Neural crest cell (in vitro differentiated cells): ENCODE data around the gene MYH16. TPM values are rescaled to one million over a fixed set of nuclear protein-coding genes. Genes with fewer than 3 reads are reported as not detected.
"Not testable (repeated sequence)": the region's sequence is repeated elsewhere in the genome, so short reads cannot be mapped to it uniquely, and the experiment has no call there.

Source experiments
- DNase-seq: peaks from one replicate; pipeline ENCODE4 v3.0.0; 2021; ENCODE audit warnings: low read depth, mixed read lengths, low spot score
- H3K27ac Mint-ChIP-seq: one replicate; pipeline ENCODE4 v1.8.0; 2021; ENCODE audit warnings: mild to moderate bottlenecking, mixed read lengths; ENCODE audit not compliant: unreplicated experiment
- H3K27me3 Mint-ChIP-seq: 2 replicates; pipeline ENCODE4 v1.8.0; 2021; ENCODE audit warnings: low read depth, mild to moderate bottlenecking, mixed read lengths
- H3K36me3 Mint-ChIP-seq: 2 replicates; pipeline ENCODE4 v1.8.0; 2021; ENCODE audit warnings: low read depth, mild to moderate bottlenecking, mixed read lengths
- H3K4me1 Mint-ChIP-seq: 2 replicates; pipeline ENCODE4 v1.8.0; 2021; ENCODE audit warnings: mixed read lengths
- H3K4me3 Mint-ChIP-seq: one replicate; pipeline ENCODE4 v1.8.0; 2021; ENCODE audit warnings: mild to moderate bottlenecking, mixed read lengths
- H3K9me3 Mint-ChIP-seq: 2 replicates; pipeline ENCODE4 v1.8.0; 2021; ENCODE audit warnings: mixed read lengths
- CTCF ChIP-seq: fragments of 200-600 bp; sonication (generic); conservative IDR thresholded peaks from 2 replicates; pipeline ENCODE4 v1.5.0; 2021; ENCODE audit warnings: antibody characterized with exemption, mild to moderate bottlenecking
- total RNA-seq: library from RNA; stranded (reverse); gene quantifications from 2 replicates; pipeline ENCODE4 v1.2.1, GENCODE V29; 2021

Gene MYH16
- total RNA-seq, 1 donor from 2014 or later = not detected

DNA sequence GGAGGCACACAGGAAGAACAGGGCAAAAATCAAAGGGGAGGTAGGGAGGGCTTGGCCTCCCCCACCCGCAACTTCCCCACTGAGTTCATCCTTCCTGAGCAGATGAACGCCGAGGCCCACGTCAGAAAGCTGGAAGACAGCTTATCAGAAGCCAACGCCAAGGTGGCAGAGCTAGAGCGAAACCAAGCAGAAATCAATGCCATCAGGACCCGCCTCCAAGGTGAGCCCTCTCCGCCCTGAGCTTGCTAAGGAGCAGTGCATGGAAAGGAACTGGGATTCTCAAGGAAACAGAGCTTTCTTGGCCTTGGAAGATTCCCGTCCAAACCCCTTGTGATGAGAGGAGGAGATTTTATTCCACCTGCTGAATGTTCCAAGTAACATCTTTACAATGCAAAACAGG is 16.5 kb downstream of the MYH16 start:
- no peak for TF ChIP-seq CTCF
- no peaks in the 10 kb centered on the region for H3K4me1 Mint-ChIP-seq
- H3K36me3 Mint-ChIP-seq = no peaks in the 10 kb centered on the region
- H3K4me3 Mint-ChIP-seq = no peak overlapping the region
- no peaks in the 10 kb centered on the region for H3K9me3 Mint-ChIP-seq
- H3K27me3 Mint-ChIP-seq = no peaks in the 10 kb centered on the region
- no peak for DNase-seq
- H3K27ac Mint-ChIP-seq = no peak overlapping the region

- not testable (repeated sequence) for H3K4me1 Mint-ChIP-seq, DNase-seq, H3K27me3 Mint-ChIP-seq, H3K9me3 Mint-ChIP-seq, H3K36me3 Mint-ChIP-seq, H3K27ac Mint-ChIP-seq, H3K4me3 Mint-ChIP-seq
These were observed 17.5 kb downstream of the MYH16 start for GRCh38 chr7:99290148-99290547.

GRCh38 chr7:99290980-99291607 is 18.5 kb downstream of the MYH16 start:
- no peak overlapping the region for H3K4me3 Mint-ChIP-seq
- no peak overlapping the region for H3K27ac Mint-ChIP-seq
- no peaks in the 10 kb centered on the region for H3K4me1 Mint-ChIP-seq
- no peak for TF ChIP-seq CTCF
- H3K9me3 Mint-ChIP-seq = no peaks in the 10 kb centered on the region
- no peaks in the 10 kb centered on the region for H3K36me3 Mint-ChIP-seq
- H3K27me3 Mint-ChIP-seq = no peaks in the 10 kb centered on the region
- no peak for DNase-seq

- Mint-ChIP-seq H3K36me3 (no peaks in the 10 kb centered on the region), H3K4me3 (no peak overlapping the region), H3K4me1 (no peaks in the 10 kb centered on the region), H3K9me3 (no peaks in the 10 kb centered on the region), H3K27me3 (no peaks in the 10 kb centered on the region), H3K27ac (peak overlapping the region; percentile 57)
- TF ChIP-seq CTCF = no peak
- no peak for DNase-seq
These were observed 19.5 kb downstream of the MYH16 start for GRCh38 chr7:99292127-99292526.

DNA sequence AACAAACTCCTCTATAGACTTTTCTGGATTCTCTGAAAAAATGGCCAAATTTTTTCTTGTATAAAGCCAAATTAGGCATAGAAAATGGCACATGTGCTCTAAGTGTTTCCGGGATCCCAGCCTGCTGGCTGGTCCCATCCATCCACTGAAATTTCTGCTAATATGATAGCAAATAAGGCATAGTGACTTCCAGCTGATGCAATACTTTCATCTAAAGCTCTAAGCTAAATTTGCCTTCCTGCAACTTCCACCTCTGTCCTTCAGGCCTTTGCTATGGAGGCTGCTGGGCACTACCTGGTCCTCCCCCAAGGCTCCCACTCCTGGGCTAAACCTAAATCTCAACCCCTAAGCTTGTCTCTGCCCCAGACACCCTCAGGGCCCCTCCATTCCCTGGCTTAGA is 20.5 kb downstream of the MYH16 start:
- H3K9me3 Mint-ChIP-seq = no peaks in the 10 kb centered on the region
- no peak for DNase-seq
- no peaks in the 10 kb centered on the region for H3K27me3 Mint-ChIP-seq
- TF ChIP-seq CTCF = no peak
- H3K27ac Mint-ChIP-seq = no peak overlapping the region
- H3K4me1 Mint-ChIP-seq = no peaks in the 10 kb centered on the region
- no peaks in the 10 kb centered on the region for H3K36me3 Mint-ChIP-seq
- H3K4me3 Mint-ChIP-seq = no peak overlapping the region

DNA sequence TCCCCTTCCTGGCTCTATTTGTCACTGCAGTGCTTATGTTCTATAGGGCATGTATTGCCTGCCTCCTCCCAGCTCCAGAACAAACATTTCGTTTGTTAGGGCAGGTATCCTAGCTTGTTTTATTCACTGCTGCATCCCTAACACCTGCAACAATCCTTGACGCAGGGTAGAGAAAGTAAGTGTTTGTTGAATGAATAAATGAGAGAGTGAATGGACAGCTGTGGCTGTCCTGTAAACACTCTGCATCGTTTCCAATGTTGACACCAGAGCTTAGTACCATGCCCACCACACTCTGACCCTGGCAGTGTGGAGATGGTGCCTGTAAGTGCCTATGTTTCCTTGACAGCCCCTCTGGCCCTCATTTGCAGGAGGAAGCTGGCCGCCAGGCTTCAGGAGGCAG is 21.0 kb downstream of the MYH16 start:
- no peak for DNase-seq
- Mint-ChIP-seq H3K4me3 (no peak overlapping the region), H3K4me1 (no peaks in the 10 kb centered on the region), H3K9me3 (no peaks in the 10 kb centered on the region), H3K27ac (no peak overlapping the region), H3K27me3 (no peaks in the 10 kb centered on the region), H3K36me3 (no peaks in the 10 kb centered on the region)
- no peak for TF ChIP-seq CTCF
